Testis (tissue), 3 donors: ENCODE measurements around the gene FAM161B. TPM values are rescaled to one million over a fixed set of nuclear protein-coding genes. Genes with fewer than 3 reads are reported as not detected.

ENCODE experiments used
- DNase-seq: peaks from one replicate; pipeline ENCODE4 v3.0.0-alpha.2; 2019
- H3K27ac ChIP-seq, 2 donors: fragments of 200-600 bp; sonication (generic); one replicate each; pipeline ENCODE4 v1.5.1; 2019
- H3K27me3 ChIP-seq: fragments of 200-600 bp; sonication (generic); one replicate; pipeline ENCODE4 v1.5.1; 2019
- H3K36me3 ChIP-seq: fragments of 200-600 bp; sonication (generic); one replicate; pipeline ENCODE4 v1.5.1; 2017; ENCODE audit warnings: low read depth; ENCODE audit errors: missing control alignments
- H3K4me1 ChIP-seq: fragments of 200-600 bp; sonication (generic); one replicate; pipeline ENCODE4 v1.5.1; 2019
- H3K4me3 ChIP-seq, 2 donors: fragments of 200-600 bp; sonication (generic); one replicate each; pipeline ENCODE4 v1.5.1; 2017 to 2019
- H3K9me3 ChIP-seq: fragments of 200-600 bp; sonication (generic); one replicate; pipeline ENCODE4 v1.5.1; 2017
- CTCF ChIP-seq, 3 experiments: fragments of 450-650 bp in 2 of 3; fragments of 200-600 bp in 1 of 3; sonication (generic) in 1 of 3; IDR thresholded peaks; one replicate each; pipeline ENCODE4 v1.5.1; 2016 to 2019; ENCODE audit warnings: antibody characterized with exemption in 3 of 3, mild to moderate bottlenecking in 2 of 3, moderate library complexity in 1 of 3
- POLR2A ChIP-seq: fragments of 450-650 bp; IDR thresholded peaks from one replicate; pipeline ENCODE4 v1.6.1; 2017; ENCODE audit warnings: antibody characterized with exemption, mild to moderate bottlenecking, moderate library complexity
- WGBS, 2 donors: methylation state at CpG; one replicate each; pipeline ENCODE4 v1.1.5; 2018; 5-methylcytosine and 5-hydroxymethylcytosine counted together
- intact Hi-C: fragments of 100-400 bp; cut with DNase I; formaldehyde crosslinking; loops from one replicate; pipeline ENCODE4 v1.15.1; 2023; ENCODE audit warnings: low total_unique reads
- polyA plus RNA-seq: library from polyadenylated mRNA; stranded (reverse); fragments of 350-450 nt; fragmentation: Illumina TruSeq; extraction: RNeasy Lipid Tissue Mini Kit (QIAGEN cat#74804); gene quantifications from one replicate; pipeline ENCODE4 v1.2.3, GENCODE V29; 2014; ENCODE audit warnings: low read depth, low replicate concordance; ENCODE audit not compliant: insufficient read depth
- total RNA-seq, 2 donors: library from RNA; depleted of rRNA; stranded (reverse); fragments of >200 nt; gene quantifications; one replicate each; pipeline ENCODE4 v1.2.3, GENCODE V29; 2016

FAM161B gene
- total and polyA plus RNA-seq, 3 donors from 2014 or later: 15.0 to 26.0 (median 24.1) TPM

- no peak for DNase-seq
- H3K27ac ChIP-seq: peak overlapping the region in 1 of 2 donors; percentile 93
- intact Hi-C loops: no loop called here
- H3K36me3 ChIP-seq: no peaks in the 10 kb centered on the region
- 54 to 78% methylated on average over 5 of the region's 5 CpGs for WGBS, 2 donors
- TF ChIP-seq CTCF (IDR thresholded peaks at IDR 0.05) (no peak), POLR2A (no peak)
- peaks cover 19% of the 10 kb centered on the region for H3K4me1 ChIP-seq
- H3K27me3 ChIP-seq: no peaks in the 10 kb centered on the region
- H3K4me3 ChIP-seq: no peak overlapping the region
- no peaks in the 10 kb centered on the region for H3K9me3 ChIP-seq
Measured at GRCh38 chr14:73889376-73889775, 60.5 kb downstream of the FAM161B start.

- no peak for TF ChIP-seq CTCF (IDR thresholded peaks at IDR 0.05)
- intact Hi-C loops: no loop called here
- no peak overlapping the region for H3K4me3 ChIP-seq
- no peak for DNase-seq
- peak overlapping the region in 1 of 2 donors; percentile 93 for H3K27ac ChIP-seq
- 68 to 79% methylated on average over 2 of the region's 2 CpGs for WGBS, 2 donors
- H3K36me3 ChIP-seq: no peaks in the 10 kb centered on the region
- H3K4me1 ChIP-seq: peaks cover 19% of the 10 kb centered on the region
- no peaks in the 10 kb centered on the region for H3K27me3 ChIP-seq
- H3K9me3 ChIP-seq: no peaks in the 10 kb centered on the region
Measured at GRCh38 chr14:73888971-73889370, 60.9 kb downstream of the FAM161B start.

GRCh38 chr14:73888460-73888725, 61.5 kb downstream of the FAM161B start:
- no peaks in the 10 kb centered on the region for H3K36me3 ChIP-seq
- peak overlapping the region; percentile 21 to 93 for H3K27ac ChIP-seq
- intact Hi-C loops: no loop called here
- no peaks in the 10 kb centered on the region for H3K27me3 ChIP-seq
- H3K4me1 ChIP-seq: peaks cover 19% of the 10 kb centered on the region
- 24 to 25% methylated on average over 3 of the region's 3 CpGs for WGBS, 2 donors
- H3K9me3 ChIP-seq: no peaks in the 10 kb centered on the region
- DNase-seq: no peak
- TF ChIP-seq POLR2A: no peak
- no peak for TF ChIP-seq CTCF (IDR thresholded peaks at IDR 0.05)
- no peak overlapping the region for H3K4me3 ChIP-seq

- Histone ChIP-seq H3K27ac (peak overlapping the region; percentile 92 to 93), H3K36me3 (no peaks in the 10 kb centered on the region), H3K9me3 (no peaks in the 10 kb centered on the region), H3K27me3 (no peaks in the 10 kb centered on the region), H3K4me1 (peaks cover 19% of the 10 kb centered on the region), H3K4me3 (peak overlapping the region; percentile 69 to 86)
- 13 to 16% methylated on average over 7 of the region's 7 CpGs for WGBS, 2 donors
- intact Hi-C loops: no loop called here
- TF ChIP-seq CTCF (IDR thresholded peaks at IDR 0.05): no peak
- DNase-seq: no peak
Measured at GRCh38 chr14:73887694-73888459, 62.0 kb downstream of the FAM161B start.

- H3K4me1 ChIP-seq: peaks cover 19% of the 10 kb centered on the region
- H3K9me3 ChIP-seq: no peaks in the 10 kb centered on the region
- H3K4me3 ChIP-seq: peak overlapping the region; percentile 69 to 86
- no peaks in the 10 kb centered on the region for H3K36me3 ChIP-seq
- H3K27me3 ChIP-seq: no peaks in the 10 kb centered on the region
- intact Hi-C loops: no loop called here
- DNase-seq: no peak
- TF ChIP-seq POLR2A (no peak), CTCF (IDR thresholded peaks at IDR 0.05) (no peak)
- 0% methylated on average over 7 of the region's 7 CpGs for WGBS, 2 donors
- H3K27ac ChIP-seq: peak overlapping the region; percentile 92 to 93
Measured at GRCh38 chr14:73887318-73887616, 62.6 kb downstream of the FAM161B start.
